ENCODE measurements around the gene IL37. TPM values are rescaled to one million over a fixed set of nuclear protein-coding genes. Genes with fewer than 3 reads are reported as not detected.

Gene IL37
- total and polyA plus RNA-seq, 2 experiments from 2014 or later = not detected

DNA sequence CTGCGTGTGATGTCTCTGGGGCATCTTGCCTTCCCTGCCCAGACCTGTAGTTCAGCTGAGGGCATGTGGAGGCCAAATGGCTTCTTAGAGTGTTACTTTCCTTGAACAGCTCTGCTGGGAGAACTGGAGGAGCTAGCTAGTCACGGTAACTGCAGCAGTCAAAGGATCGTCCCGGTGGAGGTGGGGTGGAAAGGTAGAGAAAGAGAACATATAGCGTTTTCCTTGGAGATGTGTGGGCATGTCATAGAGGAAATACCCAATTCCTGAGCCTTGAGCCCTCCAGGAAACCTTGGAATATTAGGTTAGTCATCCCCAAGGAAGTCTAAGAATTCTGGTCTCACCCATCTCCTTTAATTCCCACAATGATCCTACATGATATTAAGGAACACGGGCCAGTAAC lies 33.5 kb upstream of the IL37 start:
- TF ChIP-seq EZH2 (IDR thresholded peaks at IDR 0.05; ENCODE audit: insufficient read depth, poor library complexity, severe bottlenecking) (no peak), EZH2phosphoT487 (IDR thresholded peaks at IDR 0.05; ENCODE audit: insufficient read depth, low read depth) (no peak)
- peak; percentile 30 for DNase-seq
- 66 to 76% methylated on average over 6 of the region's 6 CpGs for WGBS, 2 experiments (ENCODE audit: low coverage in 1 of 2, low lambda C conversion rate in 2 of 2, missing lambda C conversion rate in 2 of 2)

DNA sequence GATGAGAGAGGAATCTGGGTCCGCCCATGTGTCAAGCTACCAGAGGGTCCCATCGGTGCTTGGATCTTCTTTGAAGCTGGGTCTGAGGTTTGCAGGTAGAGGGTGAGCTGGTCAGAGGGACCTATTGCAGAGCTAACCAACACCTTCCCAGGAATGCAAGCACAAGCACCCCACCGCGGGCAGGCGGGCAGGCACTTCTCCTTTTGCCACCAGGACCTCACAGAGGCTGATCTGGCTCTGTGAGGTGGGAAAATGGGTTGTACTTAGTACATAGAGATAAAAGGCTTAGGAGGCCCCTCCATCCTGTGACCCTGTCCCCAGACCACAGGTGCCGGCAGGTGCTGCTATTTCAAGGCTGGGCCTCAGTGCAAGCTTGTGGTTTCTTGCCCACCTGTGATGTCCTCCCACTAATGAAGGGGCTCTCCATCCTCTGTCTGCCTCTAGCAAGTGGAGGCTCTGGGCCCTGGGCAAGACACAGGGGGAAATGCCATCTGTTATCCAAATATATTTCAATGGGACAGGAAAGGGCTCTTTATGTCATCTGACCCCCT lies 31.4 kb upstream of the IL37 start:
- Histone ChIP-seq H3K9ac (no peak overlapping the region), H3K79me2 (ENCODE audit: insufficient read depth) (no peaks in the 10 kb centered on the region), H3K9me3 (ENCODE audit: low read depth) (no peaks in the 10 kb centered on the region), H3K4me3 (no peak overlapping the region), H3F3A (ENCODE audit: insufficient read depth) (peaks cover 34% of the 10 kb centered on the region), H3K27ac (no peak overlapping the region), H3K27me3 (replicated peaks; ENCODE audit: insufficient read depth) (no peaks in the 10 kb centered on the region), H2AFZ (no peak overlapping the region), H3K4me1 (ENCODE audit: insufficient read depth) (peaks cover 43% of the 10 kb centered on the region), H3K36me3 (ENCODE audit: low read depth) (no peaks in the 10 kb centered on the region), H3K4me2 (ENCODE audit: unreplicated experiment) (peak overlapping the region; percentile 23), H4K20me1 (ENCODE audit: insufficient read depth) (no peaks in the 10 kb centered on the region), H3K9me2 (ENCODE audit: insufficient read depth) (no peaks in the 10 kb centered on the region)
- TF ChIP-seq EZH2 (IDR thresholded peaks at IDR 0.05; ENCODE audit: insufficient read depth, poor library complexity, severe bottlenecking) (no peak), EZH2phosphoT487 (IDR thresholded peaks at IDR 0.05; ENCODE audit: insufficient read depth, low read depth) (no peak)
- WGBS, 2 experiments (ENCODE audit: low coverage in 1 of 2, low lambda C conversion rate in 2 of 2, missing lambda C conversion rate in 2 of 2) = 89 to 90% methylated on average over 6 of the region's 6 CpGs
- in situ Hi-C loops (cut with MboI) = no loop called here
- no peak for DNase-seq

More for the DNA sequence above, 33.5 kb upstream of the IL37 start:
- peaks cover 41% of the 10 kb centered on the region for H3K4me1 ChIP-seq (ENCODE audit: insufficient read depth)
- peak overlapping the region; percentile 33 for H3K4me2 ChIP-seq (ENCODE audit: unreplicated experiment)
- H3K27ac ChIP-seq = peak overlapping the region; percentile 21; the same call in 1 of the 2 replicates
- no peak overlapping the region for H2AFZ ChIP-seq
- no peaks in the 10 kb centered on the region for H3K9me2 ChIP-seq (ENCODE audit: insufficient read depth)
- H3K79me2 ChIP-seq (ENCODE audit: insufficient read depth) = no peaks in the 10 kb centered on the region
- H3K27me3 ChIP-seq (replicated peaks; ENCODE audit: insufficient read depth) = no peaks in the 10 kb centered on the region
- H4K20me1 ChIP-seq (ENCODE audit: insufficient read depth) = no peaks in the 10 kb centered on the region
- H3K9me3 ChIP-seq (ENCODE audit: low read depth) = no peaks in the 10 kb centered on the region
- H3F3A ChIP-seq (ENCODE audit: insufficient read depth) = peaks cover 29% of the 10 kb centered on the region
- H3K36me3 ChIP-seq (ENCODE audit: low read depth) = no peaks in the 10 kb centered on the region
- H3K4me3 ChIP-seq = no peak overlapping the region
- in situ Hi-C loops (cut with MboI) = no loop called here
- no peak overlapping the region for H3K9ac ChIP-seq

DNA sequence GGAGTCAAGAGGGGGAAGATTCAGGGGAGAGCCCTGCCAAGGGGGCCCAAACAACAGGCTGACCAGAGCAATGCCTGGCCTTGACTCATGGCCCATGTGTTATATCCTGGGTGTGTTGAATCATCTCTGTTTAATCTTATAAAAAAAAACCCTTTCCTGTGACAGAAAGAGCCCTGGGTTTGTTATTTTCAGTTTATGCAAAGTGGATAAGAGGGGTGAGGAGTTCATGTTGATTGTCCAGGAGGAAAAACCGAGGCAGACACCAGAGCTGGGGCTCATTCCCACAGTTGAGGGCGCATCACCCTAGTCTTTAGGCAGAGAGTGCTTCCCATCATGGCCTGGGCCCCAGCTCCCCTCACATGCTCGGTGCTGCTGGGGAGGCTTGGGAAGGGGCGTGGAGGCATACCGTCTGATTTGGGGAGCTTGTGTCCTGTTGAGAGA lies 30.9 kb upstream of the IL37 start:
- Histone ChIP-seq H3F3A (ENCODE audit: insufficient read depth) (peaks cover 34% of the 10 kb centered on the region), H3K9me3 (ENCODE audit: low read depth) (no peaks in the 10 kb centered on the region), H3K27me3 (replicated peaks; ENCODE audit: insufficient read depth) (no peaks in the 10 kb centered on the region), H4K20me1 (ENCODE audit: insufficient read depth) (no peaks in the 10 kb centered on the region), H2AFZ (no peak overlapping the region), H3K9ac (no peak overlapping the region), H3K79me2 (ENCODE audit: insufficient read depth) (no peaks in the 10 kb centered on the region), H3K4me3 (no peak overlapping the region), H3K27ac (peak overlapping the region; percentile 60), H3K36me3 (ENCODE audit: low read depth) (no peaks in the 10 kb centered on the region), H3K4me2 (ENCODE audit: unreplicated experiment) (peak overlapping the region; percentile 23), H3K4me1 (ENCODE audit: insufficient read depth) (peaks cover 44% of the 10 kb centered on the region), H3K9me2 (ENCODE audit: insufficient read depth) (no peaks in the 10 kb centered on the region)
- whole genome bisulfite sequencing, 2 experiments (ENCODE audit: low coverage in 1 of 2, low lambda C conversion rate in 2 of 2, missing lambda C conversion rate in 2 of 2) = 72 to 75% methylated on average over 5 of the region's 5 CpGs
- in situ Hi-C loops (cut with MboI) = no loop called here
- peak; percentile 81 for DNase-seq
- TF ChIP-seq EZH2phosphoT487 (IDR thresholded peaks at IDR 0.05; ENCODE audit: insufficient read depth, low read depth) = no peak
- no peak for TF ChIP-seq EZH2 (IDR thresholded peaks at IDR 0.05; ENCODE audit: insufficient read depth, poor library complexity, severe bottlenecking)

DNA sequence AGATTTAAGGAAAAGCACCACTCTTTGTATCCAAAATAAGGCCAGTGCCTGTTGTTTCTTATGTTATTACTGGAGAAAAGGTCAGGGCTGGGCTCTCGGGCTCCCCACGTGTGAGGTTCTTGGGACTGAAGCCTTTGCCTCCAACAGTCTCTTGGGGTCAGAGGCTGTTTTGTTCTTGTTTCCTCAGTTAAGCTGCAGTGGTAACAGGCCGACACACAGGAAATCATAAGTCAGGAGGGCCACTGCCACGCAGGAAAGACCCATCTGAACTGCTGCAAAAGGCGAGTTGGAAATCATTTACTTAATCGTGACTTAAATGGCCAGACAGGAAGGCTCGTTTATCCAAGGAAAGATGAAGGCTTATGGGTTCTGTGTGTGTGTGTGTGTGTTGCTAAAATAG lies 30.3 kb upstream of the IL37 start:
- TF ChIP-seq EZH2 (IDR thresholded peaks at IDR 0.05; ENCODE audit: insufficient read depth, poor library complexity, severe bottlenecking) = no peak
- TF ChIP-seq EZH2phosphoT487 (IDR thresholded peaks at IDR 0.05; ENCODE audit: insufficient read depth, low read depth) = no peak
- in situ Hi-C loops (cut with MboI) = no loop called here
- Histone ChIP-seq H3K4me2 (ENCODE audit: unreplicated experiment) (peak overlapping the region; percentile 23), H3K4me3 (no peak overlapping the region), H3K79me2 (ENCODE audit: insufficient read depth) (no peaks in the 10 kb centered on the region), H2AFZ (peak overlapping the region; percentile 33; the same call in 1 of the 2 replicates), H3F3A (ENCODE audit: insufficient read depth) (peaks cover 34% of the 10 kb centered on the region), H3K9ac (no peak overlapping the region), H3K36me3 (ENCODE audit: low read depth) (no peaks in the 10 kb centered on the region), H3K27ac (peak overlapping the region; percentile 60), H4K20me1 (ENCODE audit: insufficient read depth) (no peaks in the 10 kb centered on the region), H3K4me1 (ENCODE audit: insufficient read depth) (peaks cover 48% of the 10 kb centered on the region), H3K27me3 (replicated peaks; ENCODE audit: insufficient read depth) (no peaks in the 10 kb centered on the region), H3K9me2 (ENCODE audit: insufficient read depth) (no peaks in the 10 kb centered on the region), H3K9me3 (ENCODE audit: low read depth) (no peaks in the 10 kb centered on the region)
- no peak for DNase-seq
- 69 to 70% methylated on average over 7 of the region's 7 CpGs for WGBS, 2 experiments (ENCODE audit: low coverage in 1 of 2, low lambda C conversion rate in 2 of 2, missing lambda C conversion rate in 2 of 2)

Data from GM23248 (cell line).